GM19455 (cell line): ENCODE data around the gene THBS2.
"Not testable (repeated sequence)": the region's sequence is repeated elsewhere in the genome, so short reads cannot be mapped to it uniquely, and the experiment has no call there.

Experiments used
- ATAC-seq: cut with Tn5 transposase; IDR thresholded peaks from one replicate; pipeline ENCODE4 v1.9.1; 2021; ENCODE audit not compliant: unreplicated experiment

THBS2 gene

DNA sequence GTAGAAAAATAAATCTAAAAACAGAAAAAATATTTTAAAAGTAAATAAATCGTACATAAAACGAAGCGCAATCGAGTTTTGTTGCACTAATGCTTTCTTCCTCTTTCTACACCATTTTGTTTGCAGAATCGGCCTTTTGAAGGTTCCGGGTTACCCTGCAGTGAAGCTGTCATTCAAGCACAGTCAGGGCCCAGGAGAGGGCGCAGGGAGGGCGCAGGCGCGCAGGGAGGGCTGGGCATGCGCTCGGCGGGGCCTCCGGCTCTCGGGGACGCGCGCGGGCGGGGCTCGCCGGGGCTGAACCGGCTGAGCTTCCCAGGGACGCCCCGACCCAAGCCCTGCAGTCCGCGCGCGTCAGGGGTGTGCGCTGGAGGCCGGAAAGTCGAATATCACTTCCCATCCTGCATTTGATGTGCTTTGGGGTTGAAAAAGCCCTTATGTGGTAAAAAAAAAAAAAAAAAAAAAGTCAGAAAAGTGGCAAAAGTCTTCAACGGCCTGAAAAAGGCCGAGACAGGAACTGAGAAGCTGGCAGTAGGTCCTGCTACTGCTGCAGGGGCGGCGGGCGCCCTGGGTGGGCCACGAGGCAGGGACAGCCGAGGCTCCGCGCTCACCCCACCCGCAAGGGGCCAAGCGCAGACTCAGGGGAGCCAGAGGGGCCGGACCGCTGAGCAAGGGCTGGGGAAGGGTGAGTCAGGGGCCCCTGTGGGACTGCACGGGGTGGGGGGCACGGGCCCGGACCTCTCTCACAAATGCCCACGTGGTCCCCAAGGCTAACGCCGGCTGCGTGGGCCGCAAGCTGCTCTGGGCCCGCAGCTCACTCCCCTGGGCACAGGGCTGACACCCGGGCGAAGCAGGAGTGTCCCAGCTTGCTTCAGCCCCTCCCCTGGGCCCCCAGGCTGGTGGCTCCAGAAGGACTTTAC, 40.5 kb downstream of the THBS2 start:
- ATAC-seq: peak; percentile 99

DNA sequence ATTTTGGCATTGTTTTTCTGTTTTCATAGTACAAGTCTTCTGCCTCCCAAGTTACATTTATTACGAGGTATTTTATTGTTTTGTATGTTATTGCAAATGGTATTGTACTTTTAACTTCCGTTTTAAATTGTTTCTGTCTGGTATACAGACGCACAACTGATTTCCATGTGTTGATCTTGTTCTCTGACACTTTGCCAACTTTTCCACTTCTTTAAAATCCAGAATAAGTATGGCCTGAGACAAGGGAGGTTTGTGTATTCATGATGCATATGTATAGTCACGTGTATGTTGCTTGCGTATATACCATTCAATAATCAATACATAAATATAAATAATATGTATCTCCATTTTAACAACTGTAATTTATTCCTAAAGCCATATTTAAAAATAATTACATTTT, 41.2 kb downstream of the THBS2 start:
- no peak for ATAC-seq

DNA sequence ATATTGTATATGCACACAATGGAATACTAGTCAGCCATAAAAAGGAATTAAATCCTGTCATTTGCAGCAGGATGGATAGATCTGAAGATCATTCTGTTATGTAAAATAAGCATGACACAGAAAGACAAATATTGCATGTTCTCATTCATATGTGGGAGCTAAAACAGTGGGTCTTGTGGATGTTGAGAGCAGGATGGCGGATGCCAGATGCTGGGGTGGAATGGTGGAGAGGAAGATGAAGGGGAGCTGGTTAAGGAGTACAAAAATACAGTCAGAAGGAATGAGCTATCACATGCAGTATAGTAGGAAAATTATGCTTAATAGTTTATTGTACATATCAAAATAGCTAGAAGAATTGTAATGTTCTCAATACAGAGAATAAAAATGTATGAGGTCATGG, 41.8 kb downstream of the THBS2 start:
- ATAC-seq: no peak

DNA sequence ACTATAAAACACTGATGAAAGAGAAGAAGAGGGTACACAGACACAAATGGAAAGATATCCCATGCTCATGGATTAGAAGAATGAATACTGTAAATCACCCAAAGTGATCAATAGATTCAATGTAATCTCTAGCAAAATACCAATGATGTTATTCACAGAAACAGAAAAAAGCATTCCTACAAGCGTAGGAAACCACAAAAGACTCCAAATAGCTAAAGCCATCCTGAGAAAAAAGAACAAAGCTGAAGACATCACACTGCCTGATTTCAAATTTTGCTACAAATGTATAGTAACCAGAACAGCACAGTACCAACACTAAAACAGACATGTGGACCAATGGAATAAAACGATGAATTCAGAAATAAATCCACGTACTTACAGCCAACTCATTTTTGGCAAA, 43.0 kb downstream of the THBS2 start:
- no peak for ATAC-seq

DNA sequence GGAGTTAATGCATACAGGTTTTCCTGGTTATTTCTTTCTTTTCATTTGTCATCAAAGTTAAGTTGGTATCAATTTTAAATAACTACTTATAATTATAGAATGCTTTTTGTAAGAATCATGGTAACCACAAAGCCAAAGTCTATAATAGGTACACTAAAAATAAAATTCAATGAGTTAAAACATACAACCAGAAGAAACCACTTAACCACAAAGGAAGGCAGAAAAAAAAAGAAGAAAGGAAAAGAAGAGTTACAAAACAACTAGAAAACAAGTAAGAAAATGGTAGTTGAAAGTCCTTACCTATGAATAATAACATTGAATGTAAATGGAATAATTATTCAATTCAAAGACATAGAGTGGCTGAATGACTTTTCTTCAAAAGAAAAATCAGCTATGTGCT, 45.6 kb downstream of the THBS2 start:
- ATAC-seq: no peak

DNA sequence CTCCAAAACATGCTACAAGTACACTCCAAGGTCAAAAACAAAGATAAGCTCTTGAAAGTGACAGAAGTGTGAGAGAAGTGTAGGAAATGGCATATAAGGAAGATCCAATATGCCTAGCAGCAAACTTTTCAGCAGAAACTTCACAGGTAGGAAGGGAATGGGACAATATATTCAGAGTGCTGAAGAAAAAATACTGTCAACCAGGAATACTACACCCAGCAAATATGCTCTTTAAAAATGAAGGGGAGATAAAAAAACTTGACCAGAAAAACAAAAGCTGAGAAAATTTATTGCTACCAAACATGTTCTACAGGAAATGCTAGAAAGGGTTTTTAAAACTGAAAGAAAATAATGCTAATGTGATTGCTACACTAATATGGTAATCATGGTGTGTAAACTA, 46.2 kb downstream of the THBS2 start:
- ATAC-seq: no peak

DNA sequence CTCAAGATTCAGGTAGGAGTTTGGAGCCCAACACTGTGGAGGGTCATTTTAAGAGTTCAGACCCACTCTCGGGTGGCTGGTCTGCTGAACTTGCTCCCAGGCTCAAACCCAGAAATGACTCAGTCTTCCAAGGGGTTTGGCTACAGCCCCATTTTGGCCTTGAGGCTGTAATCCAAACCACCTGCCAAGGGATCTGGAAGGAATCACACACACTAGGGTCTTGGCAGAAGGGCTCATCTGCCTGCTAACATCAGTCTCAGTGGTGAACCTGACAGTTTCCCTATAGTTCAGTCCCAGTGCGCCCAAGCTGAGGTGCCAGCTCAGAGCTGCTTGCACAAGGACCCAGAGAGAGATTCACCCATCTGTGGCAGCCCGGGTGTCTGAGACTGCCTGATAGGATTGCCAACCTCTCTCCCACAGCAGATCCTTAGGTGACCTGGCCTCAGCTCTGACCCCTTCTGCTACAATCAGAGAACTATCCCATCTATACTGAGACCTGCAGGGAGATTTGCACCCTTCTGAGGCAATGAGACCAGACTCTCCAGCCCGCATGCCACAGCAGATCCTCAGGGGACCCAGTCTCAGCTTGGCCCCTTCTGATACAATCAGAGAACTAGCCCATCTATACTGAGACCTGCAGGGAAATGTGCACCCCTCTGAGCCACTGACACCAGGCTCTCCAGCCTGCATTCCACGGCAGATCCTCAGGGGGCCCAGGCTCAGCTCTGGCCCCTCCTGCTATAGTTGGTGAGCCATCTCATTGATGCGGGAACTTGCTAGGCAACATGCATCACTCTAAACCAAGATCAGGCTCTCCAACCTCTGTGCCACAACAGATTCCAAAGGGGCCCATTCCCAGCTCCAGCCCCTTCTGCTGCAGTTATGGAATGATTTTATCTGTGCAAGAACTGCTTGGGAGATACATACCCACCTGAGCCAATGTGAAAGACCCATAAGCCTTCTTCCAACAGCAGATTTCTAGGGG, 48.2 kb downstream of the THBS2 start:
- no peak for ATAC-seq

DNA sequence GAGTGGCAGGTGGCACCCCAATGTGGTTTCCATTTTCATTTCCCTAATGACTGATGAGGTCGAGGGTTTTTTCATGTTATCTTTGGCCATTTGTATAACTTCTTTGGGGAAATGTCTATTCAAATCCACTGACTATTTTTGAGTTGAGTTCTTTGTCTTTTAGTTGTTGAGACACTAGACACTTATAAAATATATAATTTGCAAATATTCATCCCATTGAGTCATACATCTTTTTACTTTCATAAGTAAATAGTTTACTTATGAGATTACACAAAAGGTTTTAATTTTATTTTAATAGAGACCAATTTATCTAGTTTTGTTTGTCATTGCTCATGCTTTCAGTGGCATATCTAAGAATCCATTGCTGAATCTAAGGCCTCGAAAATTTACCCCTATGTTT, 49.5 kb downstream of the THBS2 start:
- ATAC-seq: no peak

DNA sequence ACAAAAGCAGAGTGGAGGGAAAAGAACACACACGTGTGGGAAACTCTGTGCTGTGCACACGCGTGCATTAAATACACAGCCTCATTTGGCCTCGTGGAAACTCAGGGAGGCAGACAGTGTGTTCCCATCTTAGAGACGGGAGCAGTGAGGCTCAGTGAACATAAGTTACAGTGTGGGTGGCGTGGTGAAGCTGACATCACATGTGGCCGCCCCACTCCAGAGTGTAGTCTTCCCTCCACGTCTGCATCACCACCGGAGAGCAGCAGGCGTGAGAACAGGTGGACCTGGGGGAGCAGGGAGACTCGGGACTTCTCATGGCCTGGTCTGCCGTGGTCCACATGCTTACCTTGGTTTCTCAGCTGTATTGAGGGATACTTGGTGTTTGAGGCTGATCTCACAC, 51.7 kb downstream of the THBS2 start:
- no peak for ATAC-seq

DNA sequence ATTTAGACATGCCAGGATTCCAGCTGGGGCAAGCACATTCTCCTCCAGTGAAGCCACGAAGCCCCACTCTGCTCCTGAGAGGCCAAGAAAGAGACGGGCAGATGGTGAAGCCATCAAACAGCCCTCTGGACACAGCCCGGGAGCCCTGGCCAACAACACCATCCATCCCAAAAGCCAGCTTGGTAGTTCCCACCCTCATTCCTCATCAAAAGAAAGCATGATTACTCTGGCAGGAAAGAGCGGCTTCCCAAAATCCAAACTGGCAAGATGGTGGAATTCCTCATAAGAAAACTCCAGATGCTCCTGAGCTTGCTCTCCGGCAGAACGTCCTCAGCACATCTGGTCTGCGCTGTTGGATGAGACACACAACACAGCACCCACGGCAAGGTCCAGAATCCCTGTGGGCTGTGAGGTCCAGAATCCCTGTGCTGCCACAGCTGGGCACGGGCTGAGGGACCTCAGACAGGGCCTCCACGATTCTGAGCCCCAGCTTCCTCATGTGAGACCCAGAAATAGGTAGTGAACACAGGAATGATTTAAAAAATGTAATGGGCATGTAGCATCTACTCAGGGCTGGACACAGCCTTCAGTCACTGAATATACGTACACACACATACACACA, 52.6 kb downstream of the THBS2 start:
- ATAC-seq: no peak

DNA sequence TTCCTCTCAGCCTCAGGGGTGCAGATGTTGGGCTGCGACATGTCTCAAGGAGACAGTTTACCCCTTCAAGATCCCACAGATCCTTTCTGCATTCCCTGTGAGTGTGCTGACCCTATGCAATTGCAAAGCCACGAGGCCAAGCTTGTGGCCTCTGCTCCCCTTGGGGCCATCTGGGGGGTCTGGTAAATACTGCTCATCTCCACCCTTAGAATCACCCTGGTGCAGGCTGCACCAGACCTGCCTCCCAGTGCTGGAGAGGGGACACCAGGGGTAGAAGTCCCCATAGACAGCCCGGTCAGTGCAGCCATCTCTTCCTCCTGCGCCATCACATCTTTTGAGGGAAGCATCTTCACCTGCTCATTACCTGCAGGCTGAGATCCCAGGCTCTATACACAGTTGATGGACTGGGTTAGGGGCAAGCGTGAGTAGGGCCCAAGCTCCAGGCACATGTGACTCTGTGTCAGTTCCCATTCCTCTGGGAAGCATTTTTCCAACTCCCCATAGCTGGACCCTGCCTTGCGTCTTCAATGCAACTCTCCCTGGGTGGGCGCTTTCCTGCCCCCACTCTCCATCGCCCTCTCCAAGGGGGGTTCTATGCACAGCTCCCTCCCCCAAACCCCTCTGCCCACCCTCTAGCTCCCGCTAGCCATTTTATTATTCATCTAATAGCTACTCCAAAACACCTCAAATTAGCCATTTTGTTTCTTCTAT, 53.9 kb downstream of the THBS2 start:
- ATAC-seq: no peak

DNA sequence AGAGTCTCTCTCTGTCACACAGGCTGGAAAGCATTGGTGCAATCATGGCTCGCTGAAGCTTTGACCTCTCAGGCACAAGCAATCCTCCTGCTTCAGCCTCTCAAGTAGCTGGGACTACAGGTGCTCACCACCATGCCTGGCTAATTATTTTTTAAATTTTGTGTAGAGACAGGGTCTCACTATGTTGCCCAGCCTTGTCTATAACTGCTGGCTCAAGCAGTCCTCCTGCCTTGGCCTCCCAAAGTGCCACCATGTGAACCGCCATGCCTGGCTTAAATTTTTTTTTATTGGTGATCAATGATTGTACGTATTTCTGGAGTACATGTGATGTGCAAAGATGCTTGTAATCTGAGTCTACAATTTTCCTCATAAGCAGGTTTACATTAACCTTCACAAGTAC, 54.8 kb downstream of the THBS2 start:
- ATAC-seq: no peak

DNA sequence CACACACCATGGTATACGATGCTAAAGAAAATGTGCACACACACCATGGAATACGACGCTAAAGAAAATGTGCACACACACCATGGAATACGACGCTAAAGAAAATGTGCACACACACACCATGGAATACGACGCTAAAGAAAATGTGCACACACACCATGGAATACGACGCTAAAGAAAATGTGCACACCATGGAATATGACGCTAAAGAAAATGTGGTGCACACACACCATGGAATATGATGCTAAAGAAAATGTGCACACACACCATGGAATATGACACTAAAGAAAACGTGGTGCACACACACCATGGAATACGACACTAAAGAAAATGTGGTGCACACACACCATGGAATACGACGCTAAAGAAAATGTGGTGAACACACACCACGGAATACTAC, 55.7 kb downstream of the THBS2 start:
- ATAC-seq: not testable (repeated sequence)

DNA sequence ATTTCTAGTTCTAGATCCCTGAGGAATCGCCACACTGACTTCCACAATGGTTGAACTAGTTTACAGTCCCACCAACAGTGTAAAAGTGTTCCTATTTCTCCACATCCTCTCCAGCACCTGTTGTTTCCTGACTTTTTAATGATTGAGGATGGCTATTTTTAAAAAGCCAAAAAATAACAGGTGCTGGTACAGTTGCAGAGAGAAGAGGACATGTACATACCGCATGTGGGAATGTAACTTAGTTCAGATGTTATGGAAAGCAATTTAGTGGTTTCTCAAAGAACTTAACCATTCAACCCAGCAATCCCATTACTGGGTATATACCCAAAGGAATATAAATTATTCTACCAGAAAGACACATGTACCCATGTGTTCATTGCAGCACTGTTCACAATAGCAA, 57.4 kb downstream of the THBS2 start:
- ATAC-seq: not testable (repeated sequence)

DNA sequence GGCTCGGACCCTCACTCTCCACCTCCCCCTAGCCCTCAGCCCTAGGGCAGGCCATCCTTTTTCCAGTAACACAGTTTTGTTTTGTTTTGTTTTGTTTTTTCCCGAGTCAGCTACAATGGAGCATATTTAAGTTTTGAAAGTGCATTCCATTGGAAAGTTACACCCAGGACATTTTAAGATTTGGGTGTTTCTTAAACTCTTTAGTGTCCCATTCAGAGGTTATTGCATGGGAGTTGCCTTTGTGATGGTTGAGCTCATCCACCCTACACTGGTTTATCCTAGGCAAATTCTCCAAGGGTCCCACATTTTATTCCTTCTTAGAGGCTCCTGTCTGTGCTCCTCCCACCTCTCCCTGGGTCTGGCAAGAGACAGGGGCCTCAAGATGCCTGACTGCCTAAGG, 58.9 kb downstream of the THBS2 start:
- ATAC-seq: no peak

DNA sequence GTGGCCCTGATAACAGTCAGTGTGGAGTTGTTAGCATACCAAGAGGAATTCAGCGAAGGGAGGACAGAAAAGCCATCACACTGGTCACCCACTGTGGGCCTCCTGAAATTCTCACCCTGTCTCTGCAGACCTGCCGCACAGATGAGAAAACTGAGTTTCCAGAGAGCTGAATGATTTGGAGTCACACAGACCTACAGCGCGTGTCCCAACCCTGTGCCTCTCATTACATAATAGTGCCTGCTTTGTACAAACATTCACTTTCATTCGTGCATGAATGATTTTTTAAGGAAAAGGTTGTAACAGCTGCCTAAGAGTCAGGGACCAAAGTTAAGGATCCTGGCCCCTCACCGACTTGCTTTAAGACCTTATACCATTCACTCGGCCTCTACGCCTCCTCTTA, 62.7 kb downstream of the THBS2 start:
- no peak for ATAC-seq

DNA sequence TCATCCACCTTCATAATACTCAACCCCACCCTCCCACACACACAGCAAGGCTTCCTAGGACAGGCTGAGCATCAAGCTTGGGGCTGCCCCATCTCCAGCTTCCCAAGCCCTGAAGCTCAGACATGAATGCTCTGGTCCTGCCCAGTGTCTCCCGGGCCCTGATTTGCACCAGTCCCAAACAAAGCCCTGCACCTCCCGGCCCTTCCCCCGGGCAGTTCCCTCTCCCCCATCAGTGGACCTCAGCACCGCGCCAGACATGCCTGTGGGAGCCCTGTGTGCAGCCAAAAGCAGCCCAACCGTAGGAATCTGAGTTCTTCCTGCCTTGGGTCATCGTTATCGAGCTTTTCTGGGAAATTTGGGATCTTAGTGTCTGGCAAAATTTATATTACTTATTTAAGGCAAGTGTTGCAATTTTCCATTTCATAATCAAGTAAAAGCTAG, 63.5 kb downstream of the THBS2 start:
- no peak for ATAC-seq

DNA sequence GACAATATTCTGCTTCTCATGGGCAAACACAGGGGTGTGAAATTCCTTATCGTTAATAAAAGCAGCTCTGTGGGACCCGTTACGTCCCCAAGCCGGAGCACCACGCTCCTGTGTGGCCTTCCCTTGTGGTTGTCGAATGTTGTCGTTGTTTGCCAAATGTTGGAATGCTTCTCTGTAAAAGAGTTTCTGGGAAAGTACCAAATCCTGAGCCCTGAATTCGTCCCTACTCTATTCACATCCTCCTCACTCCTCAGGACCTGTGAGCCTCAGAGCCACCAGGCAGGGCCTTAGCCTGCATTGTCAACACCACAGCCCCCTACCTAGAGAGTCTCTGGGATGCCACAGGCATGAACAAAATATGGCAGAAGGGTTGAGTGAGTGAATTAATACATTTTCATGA, 64.0 kb downstream of the THBS2 start:
- no peak for ATAC-seq

DNA sequence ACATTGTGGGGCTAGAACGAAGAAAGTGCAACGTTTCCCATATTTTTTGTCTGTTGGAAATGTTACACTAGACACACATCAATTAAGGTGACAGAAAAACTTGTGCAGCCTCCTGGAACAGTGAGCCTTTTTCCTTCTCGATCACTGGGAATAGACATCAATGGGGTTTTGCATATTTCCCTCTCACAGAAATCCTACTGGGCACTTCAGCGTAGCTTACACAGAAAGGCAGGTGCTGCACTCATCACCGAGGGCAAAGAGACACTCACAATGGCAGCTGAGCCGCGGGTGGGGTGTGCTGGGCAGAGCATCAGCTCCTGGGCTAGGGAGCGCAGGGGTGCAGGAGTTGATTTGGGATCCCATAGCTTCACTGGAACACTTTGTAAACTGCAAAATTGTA, 64.5 kb downstream of the THBS2 start:
- no peak for ATAC-seq

DNA sequence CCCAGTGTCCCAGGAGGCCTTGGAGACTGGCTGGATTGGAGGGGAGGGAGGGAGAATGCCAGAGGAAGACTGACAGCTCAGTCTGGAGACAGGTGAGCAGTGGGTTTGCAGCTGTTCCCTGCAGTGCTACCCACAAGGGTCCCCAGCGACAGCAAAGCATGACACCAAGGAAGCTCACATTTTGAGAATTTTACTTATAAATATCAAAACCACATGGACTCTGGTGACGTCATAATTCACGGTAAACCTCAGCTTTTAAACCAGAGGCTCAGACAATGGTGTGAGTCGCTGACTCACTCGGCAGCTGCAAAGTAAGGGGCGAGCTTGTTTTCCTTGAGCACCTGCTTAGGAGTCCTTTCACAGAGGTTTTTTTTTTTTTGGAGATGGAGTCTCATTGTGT, 65.2 kb downstream of the THBS2 start:
- no peak for ATAC-seq

DNA sequence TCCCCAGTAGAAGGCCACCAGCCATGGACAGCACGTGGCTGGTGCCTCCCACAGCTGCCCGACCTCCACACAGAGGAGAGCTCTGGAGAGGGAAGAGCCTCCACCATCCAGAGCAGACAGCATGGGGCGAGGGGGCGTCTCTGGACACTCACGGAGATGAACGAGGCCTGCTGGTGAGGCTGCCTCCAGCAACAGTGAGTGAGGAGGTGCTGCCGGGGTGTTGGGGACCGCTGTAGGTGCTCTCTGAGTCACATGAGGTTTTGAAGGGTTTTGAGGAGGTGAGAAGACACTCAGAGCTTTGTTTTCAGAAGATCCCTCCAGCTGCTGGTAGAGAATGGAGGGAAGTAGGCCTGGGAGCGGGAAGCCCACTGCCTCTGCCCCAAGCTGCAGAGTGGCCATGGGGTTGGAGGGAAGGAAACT, 65.6 kb downstream of the THBS2 start:
- ATAC-seq: no peak
